Measurements from ENCODE around the gene TLE3. TPM values are rescaled to one million over a fixed set of nuclear protein-coding genes. Genes with fewer than 3 reads are reported as not detected.
A peak's percentile ranks its signal among the peaks of the same experiment; 100 is the strongest.

TLE3 gene
- total and polyA plus RNA-seq, 2 of the 13 experiments (the other 11 are each of a cell fraction or from before 2014, with no cell fraction given), result 11.9 to 13.8 TPM

DNA sequence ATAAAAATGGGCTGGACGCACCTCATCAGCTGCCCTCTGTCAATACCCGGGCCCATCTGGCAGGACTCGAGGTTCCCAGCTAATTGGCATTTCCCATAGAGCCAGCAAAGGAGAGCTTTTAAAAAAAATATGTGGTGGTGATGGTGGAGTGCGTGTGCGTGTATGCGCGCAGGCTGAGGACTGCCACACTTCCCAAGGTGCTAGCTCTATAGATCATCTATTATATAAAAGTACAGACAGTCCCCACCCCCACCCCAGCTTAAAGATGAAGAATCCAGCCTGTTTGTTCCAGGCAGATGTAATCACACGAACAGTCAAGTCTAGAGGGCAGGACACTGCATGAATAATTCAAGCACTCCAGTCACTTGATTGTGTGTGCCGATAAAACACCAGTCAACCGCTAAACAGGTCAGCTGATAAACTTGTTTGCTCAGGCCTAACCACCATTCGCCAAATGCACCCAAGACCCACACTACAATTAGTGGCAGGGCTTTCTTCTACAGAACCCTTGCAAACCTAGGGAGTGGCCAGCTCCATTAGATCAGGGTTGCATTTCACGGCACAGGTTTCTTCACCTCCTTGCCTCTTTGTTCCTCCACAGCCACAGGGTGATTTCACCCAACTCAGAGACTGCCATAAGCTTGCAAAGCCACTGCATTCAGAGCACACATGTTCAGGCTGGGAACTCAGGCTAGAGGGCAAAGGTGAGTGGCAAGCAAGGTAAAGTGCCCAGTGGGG, 5.8 kb downstream of the TLE3 start (continued):
- 0 out of 2 replicates have a peak, but pooled peaks have one; percentile 18 for TF ChIP-seq RERE (CRISPR knock-in tag; IDR thresholded peaks at IDR 0.05; ENCODE audit: low read depth)
- no peak for TF ChIP-seq JDP2 (CRISPR knock-in tag; IDR thresholded peaks at IDR 0.05; ENCODE audit: borderline replicate concordance)
- TF ChIP-seq FOSL2 (CRISPR knock-in tag; IDR thresholded peaks at IDR 0.05), result no peak
- no peak for TF ChIP-seq SMAD1 (CRISPR knock-in tag; IDR thresholded peaks at IDR 0.05; ENCODE audit: borderline replicate concordance, low read depth)
- no peak for TF ChIP-seq EP300 (IDR thresholded peaks at IDR 0.05; ENCODE audit: low read depth in 2 of 2, low read length in 2 of 2)
- TF ChIP-seq EP300 (CRISPR knock-in tag; IDR thresholded peaks at IDR 0.05; ENCODE audit: borderline replicate concordance), result 0 out of 2 replicates have a peak, but pooled peaks have one; percentile 37
- TF ChIP-seq RELA (CRISPR knock-in tag; IDR thresholded peaks at IDR 0.05), result no peak
- TF ChIP-seq, protein P1, sequence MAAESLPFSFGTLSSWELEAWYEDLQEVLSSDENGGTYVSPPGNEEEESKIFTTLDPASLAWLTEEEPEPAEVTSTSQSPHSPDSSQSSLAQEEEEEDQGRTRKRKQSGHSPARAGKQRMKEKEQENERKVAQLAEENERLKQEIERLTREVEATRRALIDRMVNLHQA (CRISPR knock-in tag; IDR thresholded peaks at IDR 0.05), result no peak
- TF ChIP-seq TP53 (CRISPR knock-in tag; conservative IDR thresholded peaks at IDR 0.05), result no peak
- TF ChIP-seq SNAPC5 (CRISPR knock-in tag; IDR thresholded peaks at IDR 0.05; ENCODE audit: borderline replicate concordance), result no peak
- TF ChIP-seq POLR2A (IDR thresholded peaks at IDR 0.05; ENCODE audit: insufficient read depth in 1 of 2, low read depth in 2 of 2, low read length in 2 of 2), result no peak
- no peak for TF ChIP-seq ZNF343 (CRISPR knock-in tag; IDR thresholded peaks at IDR 0.05)
- no peak for TF ChIP-seq TEAD2 (CRISPR knock-in tag; IDR thresholded peaks at IDR 0.05)
- no peak for TF ChIP-seq KDM6A (CRISPR knock-in tag; IDR thresholded peaks at IDR 0.05; ENCODE audit: low read depth)
- no peak for TF ChIP-seq HHEX (CRISPR knock-in tag; IDR thresholded peaks at IDR 0.05)
- TF ChIP-seq, protein P2, sequence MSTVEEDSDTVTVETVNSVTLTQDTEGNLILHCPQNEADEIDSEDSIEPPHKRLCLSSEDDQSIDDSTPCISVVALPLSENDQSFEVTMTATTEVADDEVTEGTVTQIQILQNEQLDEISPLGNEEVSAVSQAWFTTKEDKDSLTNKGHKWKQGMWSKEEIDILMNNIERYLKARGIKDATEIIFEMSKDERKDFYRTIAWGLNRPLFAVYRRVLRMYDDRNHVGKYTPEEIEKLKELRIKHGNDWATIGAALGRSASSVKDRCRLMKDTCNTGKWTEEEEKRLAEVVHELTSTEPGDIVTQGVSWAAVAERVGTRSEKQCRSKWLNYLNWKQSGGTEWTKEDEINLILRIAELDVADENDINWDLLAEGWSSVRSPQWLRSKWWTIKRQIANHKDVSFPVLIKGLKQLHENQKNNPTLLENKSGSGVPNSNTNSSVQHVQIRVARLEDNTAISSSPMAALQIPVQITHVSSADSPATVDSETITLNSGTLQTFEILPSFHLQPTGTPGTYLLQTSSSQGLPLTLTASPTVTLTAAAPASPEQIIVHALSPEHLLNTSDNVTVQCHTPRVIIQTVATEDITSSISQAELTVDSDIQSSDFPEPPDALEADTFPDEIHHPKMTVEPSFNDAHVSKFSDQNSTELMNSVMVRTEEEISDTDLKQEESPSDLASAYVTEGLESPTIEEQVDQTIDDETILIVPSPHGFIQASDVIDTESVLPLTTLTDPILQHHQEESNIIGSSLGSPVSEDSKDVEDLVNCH (CRISPR knock-in tag; IDR thresholded peaks at IDR 0.05), result no peak
- TF ChIP-seq, protein P3, sequence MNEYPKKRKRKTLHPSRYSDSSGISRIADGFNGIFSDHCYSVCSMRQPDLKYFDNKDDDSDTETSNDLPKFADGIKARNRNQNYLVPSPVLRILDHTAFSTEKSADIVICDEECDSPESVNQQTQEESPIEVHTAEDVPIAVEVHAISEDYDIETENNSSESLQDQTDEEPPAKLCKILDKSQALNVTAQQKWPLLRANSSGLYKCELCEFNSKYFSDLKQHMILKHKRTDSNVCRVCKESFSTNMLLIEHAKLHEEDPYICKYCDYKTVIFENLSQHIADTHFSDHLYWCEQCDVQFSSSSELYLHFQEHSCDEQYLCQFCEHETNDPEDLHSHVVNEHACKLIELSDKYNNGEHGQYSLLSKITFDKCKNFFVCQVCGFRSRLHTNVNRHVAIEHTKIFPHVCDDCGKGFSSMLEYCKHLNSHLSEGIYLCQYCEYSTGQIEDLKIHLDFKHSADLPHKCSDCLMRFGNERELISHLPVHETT (CRISPR knock-in tag; conservative IDR thresholded peaks at IDR 0.05), result no peak
- no peak for TF ChIP-seq JUND (CRISPR knock-in tag; IDR thresholded peaks at IDR 0.05)
- TF ChIP-seq CSRNP2 (CRISPR knock-in tag; conservative IDR thresholded peaks at IDR 0.05; ENCODE audit: low read depth), result no peak
